Activated CD8-positive, alpha-beta memory T cell treated with anti-CD3 and anti-CD28 coated beads for 36 hours (primary cell): ENCODE results near the gene EPB41L3. TPM values are rescaled to one million over a fixed set of nuclear protein-coding genes. Genes with fewer than 3 reads are reported as not detected.

Source experiments
- CTCF ChIA-PET: fragments of 350-600 bp; sonication (Branson Sonifier 250); formaldehyde crosslinking; loops from one replicate; lab custom pipeline; 2021; ENCODE audit warnings: antibody characterized with exemption; lab: Charles Lee
- POLR2A ChIA-PET: fragments of 350-600 bp; sonication (Branson Sonifier 250); formaldehyde crosslinking; loops from one replicate; lab custom pipeline; 2021; ENCODE audit warnings: antibody characterized with exemption; lab: Charles Lee
- total RNA-seq, 2 experiments: library from RNA; stranded (reverse); gene quantifications; one replicate each; pipeline ENCODE4 v1.2.3, GENCODE V29; 2021

The EPB41L3 gene
- total RNA-seq, 2 experiments from 2014 or later = not detected

DNA sequence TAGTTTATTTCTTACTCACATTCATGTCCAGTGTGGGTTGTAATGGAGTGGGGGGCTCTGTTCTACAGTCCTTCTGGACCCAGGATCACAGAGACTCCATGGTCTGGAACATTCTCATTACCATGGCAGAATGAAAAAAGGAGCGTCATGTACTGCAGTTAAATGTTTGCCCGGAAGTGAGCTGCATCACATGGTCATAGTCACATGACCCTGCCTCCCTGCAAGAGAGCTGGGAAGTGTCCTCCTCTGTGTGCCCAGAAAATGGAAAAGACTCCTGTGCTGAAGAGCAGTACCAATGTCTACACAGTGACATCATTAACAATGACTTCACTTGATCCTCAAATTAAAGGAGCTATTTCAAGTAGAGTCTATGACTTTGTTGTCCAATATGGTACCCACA, 174.3 kb downstream of the EPB41L3 start:
- POLR2A ChIA-PET = no interaction called here

DNA sequence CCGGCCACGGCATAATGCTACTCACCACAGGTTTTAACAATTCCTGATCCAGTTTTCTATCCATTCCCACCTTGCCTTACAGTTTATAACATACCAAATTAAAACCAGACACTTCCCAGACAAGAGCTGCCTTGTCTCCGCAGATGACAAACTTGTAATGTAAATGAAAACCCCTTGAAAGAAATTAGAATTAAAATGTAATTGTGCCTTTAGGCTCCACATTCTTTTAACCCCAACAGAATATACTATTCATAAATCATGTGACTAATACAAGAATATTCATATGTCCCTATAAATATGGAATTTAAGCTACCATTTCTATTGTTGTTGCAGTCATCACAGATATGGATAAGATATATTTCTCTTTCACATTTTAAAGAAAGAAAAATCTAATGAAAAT, 178.4 kb downstream of the EPB41L3 start:
- CTCF ChIA-PET = no interaction called here
- POLR2A ChIA-PET = no interaction called here

More for the DNA sequence above, 174.3 kb downstream of the EPB41L3 start:
- CTCF ChIA-PET = no interaction called here

DNA sequence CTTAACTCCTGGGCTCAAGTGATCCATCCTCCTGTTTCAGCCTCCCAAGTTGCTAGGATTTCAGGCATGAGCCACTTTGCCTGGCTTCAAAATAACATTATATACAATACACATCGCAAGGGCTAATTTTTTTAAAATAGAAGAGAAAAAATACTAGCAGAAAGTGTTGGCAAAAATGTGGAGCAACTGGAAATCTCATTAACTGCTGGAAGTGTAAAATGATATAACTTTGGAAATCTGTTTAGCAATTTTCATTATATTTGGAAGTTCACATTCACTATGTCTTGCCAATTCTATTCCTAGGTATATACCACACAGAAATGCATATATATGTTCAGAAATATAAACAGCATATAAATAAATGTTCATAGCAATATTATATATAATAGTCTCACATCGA, 193.2 kb downstream of the EPB41L3 start:
- ChIA-PET CTCF (no interaction called here), POLR2A (no interaction called here)

Other genes with a start within 250 kb of the EPB41L3 start
- 10 to 100 TPM; 20.1 to 20.2 TPM for gene ZBTB14, start 248.3 kb downstream of the EPB41L3 start, total RNA-seq